Fibroblast of the aortic adventitia (primary cell): ENCODE results near the gene HSPB7. TPM values are rescaled to one million over a fixed set of nuclear protein-coding genes. Genes with fewer than 3 reads are reported as not detected.
"Not testable (repeated sequence)": the region's sequence is repeated elsewhere in the genome, so short reads cannot be mapped to it uniquely, and the experiment has no call there.

Source experiments
- DNase-seq: peaks from one replicate; pipeline ENCODE4 v3.0.0-alpha.2; 2010; ENCODE audit warnings: low read depth
- H3K4me3 ChIP-seq: 2 replicates; pipeline ENCODE4 v1.5.1; 2011; ENCODE audit warnings: low read depth, mild to moderate bottlenecking, control low read depth, low read length, moderate library complexity
- CTCF ChIP-seq: IDR thresholded peaks from 2 replicates; pipeline ENCODE4 v1.5.1; 2011; ENCODE audit warnings: mild to moderate bottlenecking, low read length, control low read depth, inconsistent platforms; ENCODE audit not compliant: insufficient read depth
- total RNA-seq: library from RNA; depleted of rRNA; stranded (reverse); fragments of >200 nt; gene quantifications from 2 replicates; pipeline ENCODE4 v1.2.3, GENCODE V29; 2012; ENCODE audit warnings: low replicate concordance

HSPB7 gene
- total RNA-seq, 1 donor: 8.9 TPM

DNA sequence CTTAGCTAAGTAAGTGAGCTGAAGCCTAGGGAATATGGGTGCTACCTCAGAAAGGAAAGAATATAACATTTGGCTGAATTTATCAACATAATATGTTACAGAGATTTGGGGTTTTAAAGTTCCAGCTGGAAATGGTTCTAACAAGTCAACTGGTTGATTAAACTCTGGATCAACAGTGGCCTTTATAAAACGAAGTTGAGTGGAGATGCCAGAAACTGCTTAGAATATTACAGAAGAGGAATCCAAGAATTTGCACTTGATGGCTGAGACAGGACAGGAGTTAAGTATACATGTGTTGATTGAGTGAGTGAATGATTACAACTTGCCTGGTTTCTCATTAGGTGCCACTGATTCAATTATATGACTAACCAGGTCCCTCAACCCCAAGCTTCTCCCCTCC lies 34.6 kb downstream of the HSPB7 start:
- no peak overlapping the region for H3K4me3 ChIP-seq
- no peak for DNase-seq
- TF ChIP-seq CTCF: no peak

DNA sequence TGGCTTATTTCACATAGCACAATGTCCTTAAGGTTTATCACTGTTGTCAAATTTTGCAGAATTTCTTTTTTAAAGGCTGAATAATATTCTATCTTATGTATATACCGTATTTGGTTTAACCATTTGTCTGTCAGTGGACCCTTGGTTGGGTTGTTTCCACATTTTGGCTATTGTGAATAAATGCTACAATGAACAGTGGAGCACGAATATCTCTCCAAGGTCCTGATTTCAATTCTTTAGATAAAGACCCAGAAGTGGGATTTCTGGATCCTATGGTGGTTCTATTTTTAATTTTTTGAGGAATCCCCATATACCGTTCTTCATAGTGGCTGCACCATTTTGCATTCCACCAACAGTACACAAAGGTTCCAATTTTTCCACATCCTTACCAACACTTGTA lies 36.2 kb downstream of the HSPB7 start:
- no peak for TF ChIP-seq CTCF
- DNase-seq: no peak
- no peak overlapping the region for H3K4me3 ChIP-seq

GRCh38 chr1:15977947-15978346 lies 39.9 kb downstream of the HSPB7 start:
- DNase-seq: not testable (repeated sequence)

DNA sequence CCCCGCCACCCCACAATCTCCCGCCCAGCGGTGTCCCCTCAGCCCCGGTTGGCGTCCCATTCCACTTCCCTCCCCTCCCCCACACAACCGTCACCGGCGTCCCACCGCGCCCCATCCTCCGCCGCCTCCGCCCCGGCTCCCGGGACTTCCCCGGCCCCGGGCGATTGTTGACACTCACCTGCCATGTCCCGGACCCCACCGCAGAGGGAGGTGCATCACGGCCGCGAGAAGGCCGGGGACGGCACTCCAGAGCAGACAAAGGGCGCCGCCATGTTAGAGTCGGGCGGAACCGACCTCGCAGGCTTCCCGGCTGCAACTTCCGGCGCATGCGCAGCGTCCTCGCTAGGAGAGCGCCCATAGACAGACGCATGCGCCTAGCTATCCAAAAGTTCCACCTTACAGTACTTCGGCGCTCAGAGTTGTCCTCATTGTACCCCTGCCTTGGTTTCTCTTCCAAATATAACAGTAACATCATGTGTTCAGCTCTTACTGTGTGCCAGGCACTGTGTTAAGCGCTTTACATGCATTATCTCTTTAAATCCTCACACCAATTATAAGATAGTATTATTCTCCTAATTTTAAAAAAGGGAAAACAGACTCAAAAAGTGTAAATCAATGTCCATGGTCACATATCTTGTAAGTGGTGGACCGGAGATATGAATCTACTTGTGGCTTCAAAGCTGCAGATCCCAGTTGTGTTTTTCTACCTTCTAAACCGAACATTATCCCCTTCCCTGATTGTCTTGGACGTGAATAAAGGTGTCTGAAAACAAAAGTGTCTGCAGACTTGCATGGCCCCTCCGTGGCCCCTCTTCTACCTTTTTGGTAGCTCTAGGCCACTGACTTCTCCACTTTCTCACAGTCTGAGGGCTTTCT lies 41.8 kb downstream of the HSPB7 start, which contains the start of gene ZBTB17:
Gene ZBTB17, minus strand, starts transcription at position 297 of the 876 bp plus-strand sequence. CDS start 27,606 bp downstream, outside the sequence.
- DNase-seq: peak; percentile 93
- TF ChIP-seq CTCF: no peak
- H3K4me3 ChIP-seq: peak within 1 kb of the TSS; percentile 76

More at GRCh38 chr1:15977947-15978346, 39.9 kb downstream of the HSPB7 start:
- not testable (repeated sequence) for H3K4me3 ChIP-seq

- peak; percentile 30 for DNase-seq
- no peak for TF ChIP-seq CTCF
These were observed 42.5 kb downstream of the HSPB7 start for GRCh38 chr1:15975358-15975804.

DNA sequence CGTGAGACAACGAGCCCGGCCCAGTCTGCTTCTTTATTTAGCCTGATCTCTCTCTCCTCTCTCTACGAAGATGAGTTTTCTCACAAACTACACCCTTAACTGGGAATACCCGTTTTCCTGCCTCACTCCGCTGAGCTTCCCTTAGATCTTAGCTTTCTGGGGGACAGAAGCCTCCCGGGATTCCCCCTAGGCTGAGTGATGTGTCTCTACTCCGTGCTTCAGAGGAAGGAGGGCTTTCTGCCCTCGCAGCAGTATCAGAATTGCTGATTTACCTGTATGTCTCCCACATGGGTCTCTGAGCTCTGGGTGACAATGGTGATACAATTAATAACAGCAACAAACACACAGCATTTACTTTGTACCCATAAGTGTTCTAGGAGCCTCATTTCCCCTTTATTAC lies 43.0 kb downstream of the HSPB7 start:
- DNase-seq: no peak
- H3K4me3 ChIP-seq: peak overlapping the region; percentile 76
- no peak for TF ChIP-seq CTCF

More at GRCh38 chr1:15975358-15975804, 42.5 kb downstream of the HSPB7 start:
- H3K4me3 ChIP-seq: peak overlapping the region; percentile 76

GRCh38 chr1:15973772-15974171 lies 44.1 kb downstream of the HSPB7 start:
- H3K4me3 ChIP-seq: no peak overlapping the region
- no peak for DNase-seq
- TF ChIP-seq CTCF: no peak
